ENCODE data around the gene SPPL3.
"Not testable (repeated sequence)": the region's sequence is repeated elsewhere in the genome, so short reads cannot be mapped to it uniquely, and the experiment has no call there.

The SPPL3 gene

GRCh38 chr12:120843472-120843871 is 60.7 kb downstream of the SPPL3 start (continued):
- TF ChIP-seq TSHZ2 (CRISPR knock-in tag; IDR thresholded peaks at IDR 0.05) (no peak), ISL1 (CRISPR knock-in tag; IDR thresholded peaks at IDR 0.05) (no peak), ZC3H10 (CRISPR knock-in tag; IDR thresholded peaks at IDR 0.05) (no peak), PPARA (CRISPR knock-in tag; IDR thresholded peaks at IDR 0.05; ENCODE audit: borderline replicate concordance) (no peak), CSDC2 (CRISPR knock-in tag; IDR thresholded peaks at IDR 0.05) (no peak), RARB (CRISPR knock-in tag; IDR thresholded peaks at IDR 0.05) (no peak), TOX (CRISPR knock-in tag; IDR thresholded peaks at IDR 0.05; ENCODE audit: borderline replicate concordance) (no peak), SNAI2 (CRISPR knock-in tag; IDR thresholded peaks at IDR 0.05) (no peak), ZNF8 (CRISPR knock-in tag; IDR thresholded peaks at IDR 0.05) (no peak), BACH2 (CRISPR knock-in tag; IDR thresholded peaks at IDR 0.05; ENCODE audit: borderline replicate concordance) (no peak), ZNF70 (CRISPR knock-in tag; IDR thresholded peaks at IDR 0.05) (no peak)

- no peak for TF ChIP-seq ZNF70 (CRISPR knock-in tag; IDR thresholded peaks at IDR 0.05)
- no peak for ATAC-seq
These were observed 61.6 kb downstream of the SPPL3 start for GRCh38 chr12:120842595-120842994.

- TF ChIP-seq ZC3H10 (CRISPR knock-in tag; IDR thresholded peaks at IDR 0.05): no peak
- no peak for TF ChIP-seq ZNF8 (CRISPR knock-in tag; IDR thresholded peaks at IDR 0.05)
- no peak for TF ChIP-seq PATZ1 (CRISPR knock-in tag; IDR thresholded peaks at IDR 0.05; ENCODE audit: borderline replicate concordance)
- ATAC-seq: no peak
These were observed 62.6 kb downstream of the SPPL3 start for GRCh38 chr12:120841525-120841924.

GRCh38 chr12:120839503-120839902 is 64.7 kb downstream of the SPPL3 start:
- no peak for TF ChIP-seq ZNF70 (CRISPR knock-in tag; IDR thresholded peaks at IDR 0.05)
- TF ChIP-seq TSHZ2 (CRISPR knock-in tag; IDR thresholded peaks at IDR 0.05): no peak
- ATAC-seq: no peak

- not testable (repeated sequence) for ATAC-seq
These were observed 65.4 kb downstream of the SPPL3 start for GRCh38 chr12:120838629-120839383.

GRCh38 chr12:120836114-120836684 is 68.0 kb downstream of the SPPL3 start:
- no peak for TF ChIP-seq OSR1 (CRISPR knock-in tag; IDR thresholded peaks at IDR 0.05)
- TF ChIP-seq SNAI2 (CRISPR knock-in tag; IDR thresholded peaks at IDR 0.05): no peak
- TF ChIP-seq CREB5 (CRISPR knock-in tag; IDR thresholded peaks at IDR 0.05; ENCODE audit: low read depth): no peak
- TF ChIP-seq RARB (CRISPR knock-in tag; IDR thresholded peaks at IDR 0.05): no peak
- no peak for TF ChIP-seq ZNF565 (CRISPR knock-in tag; conservative IDR thresholded peaks at IDR 0.05; ENCODE audit: low read depth)
- no peak for TF ChIP-seq ZFP30 (CRISPR knock-in tag; IDR thresholded peaks at IDR 0.05)
- ATAC-seq: no peak

Data from SK-N-SH treated with all-trans-retinoic acid at 6 μM for 48 hours (cell line).